LNCaP clone FGC (cell line): Measurements from ENCODE around the gene RUNX1.

Experiments used
- DNase-seq: peaks from one replicate; pipeline ENCODE4 v3.0.0-alpha.2; 2011; ENCODE audit warnings: low read depth
- H3K4me3 ChIP-seq: 2 replicates; pipeline ENCODE4 v1.5.1; 2011; ENCODE audit warnings: mild to moderate bottlenecking, low read depth, low read length, control low read depth
- CTCF ChIP-seq: IDR thresholded peaks from 2 replicates; pipeline ENCODE4 v1.5.1; 2012; ENCODE audit warnings: mild to moderate bottlenecking; ENCODE audit not compliant: control insufficient read depth, insufficient read depth; ENCODE audit errors: extremely low read depth

Gene RUNX1

GRCh38 chr21:34928637-34929036, 120.5 kb downstream of the RUNX1 start:
- no peak for TF ChIP-seq CTCF
- no peak for DNase-seq
- H3K4me3 ChIP-seq: no peak overlapping the region

- no peak for DNase-seq
- H3K4me3 ChIP-seq: no peak overlapping the region
- no peak for TF ChIP-seq CTCF
Measured at GRCh38 chr21:34927992-34928391, 121.1 kb downstream of the RUNX1 start.

- no peak for DNase-seq
- no peak for TF ChIP-seq CTCF
- no peak overlapping the region for H3K4me3 ChIP-seq
Measured at GRCh38 chr21:34926803-34927467, 122.2 kb downstream of the RUNX1 start.

- TF ChIP-seq CTCF: no peak
- DNase-seq: no peak
- no peak overlapping the region for H3K4me3 ChIP-seq
Measured at GRCh38 chr21:34925597-34925996, 123.5 kb downstream of the RUNX1 start.

GRCh38 chr21:34924771-34925419, 124.2 kb downstream of the RUNX1 start:
- no peak overlapping the region for H3K4me3 ChIP-seq
- no peak for DNase-seq
- no peak for TF ChIP-seq CTCF

- TF ChIP-seq CTCF: no peak
- DNase-seq: no peak
- H3K4me3 ChIP-seq: no peak overlapping the region
Measured at GRCh38 chr21:34924194-34924593, 124.9 kb downstream of the RUNX1 start.

- no peak for TF ChIP-seq CTCF
- no peak for DNase-seq
- H3K4me3 ChIP-seq: no peak overlapping the region
Measured at GRCh38 chr21:34923626-34924025, 125.5 kb downstream of the RUNX1 start.
